Stomach (tissue), 9 donors: Measurements from ENCODE around the gene TLCD3A. TPM values are rescaled to one million over a fixed set of nuclear protein-coding genes. Genes with fewer than 3 reads are reported as not detected.
"Not testable (repeated sequence)": the region's sequence is repeated elsewhere in the genome, so short reads cannot be mapped to it uniquely, and the experiment has no call there.

ENCODE experiments used
- DNase-seq, 2 donors: peaks; one replicate each; pipeline versions ENCODE4 v3.0.0 to v3.0.0-alpha.2; 2013 to 2019
- H3K27ac ChIP-seq, 5 donors: fragments of 200-600 bp in 4 of 5; sonication (generic) in 4 of 5; one replicate each; pipeline ENCODE4 v1.5.1; 2013 to 2019; ENCODE audit warnings: mild to moderate bottlenecking in 1 of 5, moderate library complexity in 1 of 5
- H3K27me3 ChIP-seq, 3 donors: fragments of 200-600 bp; sonication (generic); one replicate each; pipeline ENCODE4 v1.5.1; 2017 to 2019; ENCODE audit warnings: mixed run types in 1 of 3
- H3K36me3 ChIP-seq, 4 donors: fragments of 200-600 bp; sonication (generic); 1 replicate in 3 of 4; 2 replicates in 1 of 4; pipeline ENCODE4 v1.5.1; 2016 to 2019
- H3K4me1 ChIP-seq, 4 donors: fragments of 200-600 bp; sonication (generic); one replicate each; pipeline ENCODE4 v1.5.1; 2016 to 2019
- H3K4me3 ChIP-seq, 4 donors: fragments of 200-600 bp; sonication (generic) in 3 of 4; one replicate each; pipeline ENCODE4 v1.5.1; 2016 to 2019; ENCODE audit warnings: mild to moderate bottlenecking in 1 of 4
- H3K9me3 ChIP-seq, 4 donors: fragments of 200-600 bp; sonication (generic); one replicate each; pipeline ENCODE4 v1.5.1; 2016 to 2019
- CTCF ChIP-seq, 7 experiments: fragments of 450-650 bp in 4 of 7; fragments of 200-600 bp in 3 of 7; sonication (generic) in 3 of 7; IDR thresholded peaks; one replicate each; pipeline ENCODE4 v1.5.1; 2016 to 2019; ENCODE audit warnings: antibody characterized with exemption in 7 of 7, control low read depth in 2 of 7, mild to moderate bottlenecking in 1 of 7
- EP300 ChIP-seq: sonication (generic); formaldehyde crosslinking; IDR thresholded peaks from one replicate; pipeline ENCODE4 v1.6.1; 2017; ENCODE audit warnings: antibody characterized with exemption
- POLR2A ChIP-seq, 4 donors: fragments of 450-650 bp; IDR thresholded peaks; one replicate each; pipeline ENCODE4 v1.6.1; 2016; ENCODE audit warnings: antibody characterized with exemption in 4 of 4, control low read depth in 2 of 4, mild to moderate bottlenecking in 1 of 4, moderate library complexity in 1 of 4
- POLR2AphosphoS5 ChIP-seq, 3 donors: sonication (generic); formaldehyde crosslinking; IDR thresholded peaks; one replicate each; pipeline ENCODE4 v1.6.1; 2016; ENCODE audit warnings: antibody characterized with exemption in 3 of 3
- WGBS, 5 donors: extraction: QIAGEN DNeasy Blood & Tissue Kit in 3 of 5; methylation state at CpG; one replicate each; pipeline versions ENCODE4 v1.1.5 to v1.1.7; 2013 to 2018; 5-methylcytosine and 5-hydroxymethylcytosine counted together
- intact Hi-C: fragments of 100-400 bp; cut with DNase I; formaldehyde crosslinking; loops from one replicate; pipeline ENCODE4 v1.15.1; 2023; ENCODE audit warnings: low total_unique reads
- polyA plus RNA-seq, 3 donors: library from polyadenylated mRNA; stranded (reverse); fragments of 200-250 nt; gene quantifications; one replicate each; pipeline ENCODE4 v1.2.3, GENCODE V29; 2013
- total RNA-seq, 5 donors: library from RNA; depleted of rRNA; stranded (reverse); fragments of >200 nt; gene quantifications; one replicate each; pipeline versions ENCODE4 v1.1.0 to v1.2.3, GENCODE V29; 2014 to 2016
- donor health status: healthy with polysubstance abuse.
- donor health status: Bipolar disorder and iron deficiency.
- donor health status: healthy.

Gene TLCD3A
- total and polyA plus RNA-seq, 8 donors, result 0.58 to 33.2 (median 11.8) TPM

GRCh38 chr17:746181-746580, 13.8 kb downstream of the TLCD3A start:
- DNase-seq, result no peak
- H3K4me3 ChIP-seq, result no peak overlapping the region
- H3K36me3 ChIP-seq, result peaks cover 59 to 73% (median 71%) of the 10 kb centered on the region in 4 donors
- no peaks in the 10 kb centered on the region for H3K9me3 ChIP-seq
- TF ChIP-seq POLR2A (IDR thresholded peaks at IDR 0.05), result no peak
- no peak for TF ChIP-seq POLR2AphosphoS5 (IDR thresholded peaks at IDR 0.05)
- no peak for TF ChIP-seq EP300
- TF ChIP-seq CTCF (IDR thresholded peaks at IDR 0.05), result no peak
- no peak overlapping the region for H3K27ac ChIP-seq
- intact Hi-C loops, result no loop called here
- no peaks in the 10 kb centered on the region for H3K27me3 ChIP-seq
- peaks cover 11 to 17% (median 13%) of the 10 kb centered on the region in 4 donors for H3K4me1 ChIP-seq
- WGBS, 5 donors, result 72 to 88% (median 83%) methylated on average over 6 to 9 of the region's 9 CpGs

GRCh38 chr17:746783-747629, 14.6 kb downstream of the TLCD3A start:
- peaks cover 51 to 65% (median 63%) of the 10 kb centered on the region in 4 donors for H3K36me3 ChIP-seq

GRCh38 chr17:748604-749003, 16.2 kb downstream of the TLCD3A start:
- H3K4me3 ChIP-seq, H3K27me3 ChIP-seq, H3K9me3 ChIP-seq, intact Hi-C loops, H3K27ac ChIP-seq, DNase-seq: not testable (repeated sequence)
- Histone ChIP-seq H3K4me1 (peaks cover 17 to 28% (median 25%) of the 10 kb centered on the region in 4 donors), H3K36me3 (peaks cover 45 to 49% (median 47%) of the 10 kb centered on the region in 4 donors)
- whole genome bisulfite sequencing, 5 donors, result 77 to 100% (median 97%) methylated on average over 4 of the region's 4 CpGs

More at GRCh38 chr17:746783-747629, 14.6 kb downstream of the TLCD3A start:
- H3K4me3 ChIP-seq, result no peak overlapping the region
- no peak overlapping the region for H3K27ac ChIP-seq
- TF ChIP-seq POLR2A (IDR thresholded peaks at IDR 0.05), result no peak
- TF ChIP-seq POLR2AphosphoS5 (IDR thresholded peaks at IDR 0.05), result no peak
- no peak for TF ChIP-seq EP300
- no peak for TF ChIP-seq CTCF (IDR thresholded peaks at IDR 0.05)
- H3K4me1 ChIP-seq, result peaks cover 17 to 21% (median 19%) of the 10 kb centered on the region in 4 donors
- 91 to 94% (median 92%) methylated on average over 36 to 38 of the region's 38 CpGs for WGBS, 5 donors
- no peak for DNase-seq
- no peaks in the 10 kb centered on the region for H3K27me3 ChIP-seq
- intact Hi-C loops, result no loop called here
- H3K9me3 ChIP-seq, result no peaks in the 10 kb centered on the region

- Histone ChIP-seq H3K36me3 (peaks cover 38 to 41% (median 40%) of the 10 kb centered on the region in 4 donors), H3K4me1 (peaks cover 17 to 28% (median 25%) of the 10 kb centered on the region in 4 donors)
- H3K27ac ChIP-seq, DNase-seq, H3K9me3 ChIP-seq, intact Hi-C loops, H3K4me3 ChIP-seq, H3K27me3 ChIP-seq: not testable (repeated sequence)
- 78 to 85% (median 83%) methylated on average over 6 to 7 of the region's 7 CpGs for WGBS, 5 donors
Observed at GRCh38 chr17:749359-749758, 17.0 kb downstream of the TLCD3A start.

GRCh38 chr17:750431-751037, 18.1 kb downstream of the TLCD3A start:
- Histone ChIP-seq H3K4me1 (peaks cover 17 to 28% (median 25%) of the 10 kb centered on the region in 4 donors), H3K27ac (peak overlapping the region in 3 of 5 donors; percentile 87 to 90 (median 90)), H3K9me3 (no peaks in the 10 kb centered on the region), H3K4me3 (peak overlapping the region; percentile 80 to 99 (median 85)), H3K27me3 (no peaks in the 10 kb centered on the region), H3K36me3 (peaks cover 26 to 30% (median 28%) of the 10 kb centered on the region in 4 donors)
- TF ChIP-seq POLR2A (IDR thresholded peaks at IDR 0.05) (no peak), POLR2AphosphoS5 (IDR thresholded peaks at IDR 0.05) (no peak), EP300 (no peak)
- no peak for DNase-seq
- intact Hi-C loops, result no loop called here
- 60 to 79% (median 63%) methylated on average over 8 of the region's 8 CpGs for WGBS, 5 donors
